GM10266 (cell line): ENCODE measurements around the gene DAGLA.

Experiments used
- DNase-seq: peaks from one replicate; pipeline ENCODE4 v3.0.0; 2012; ENCODE audit errors: extremely low spot score
- TF ChIP-seq, protein P1 (sequence below): IDR thresholded peaks from 2 replicates; pipeline ENCODE4 v1.5.1; 2012; ENCODE audit warnings: mild to moderate bottlenecking, low read depth; ENCODE audit not compliant: control insufficient read depth, insufficient read depth; ENCODE audit errors: missing control alignments

DAGLA gene

DNA sequence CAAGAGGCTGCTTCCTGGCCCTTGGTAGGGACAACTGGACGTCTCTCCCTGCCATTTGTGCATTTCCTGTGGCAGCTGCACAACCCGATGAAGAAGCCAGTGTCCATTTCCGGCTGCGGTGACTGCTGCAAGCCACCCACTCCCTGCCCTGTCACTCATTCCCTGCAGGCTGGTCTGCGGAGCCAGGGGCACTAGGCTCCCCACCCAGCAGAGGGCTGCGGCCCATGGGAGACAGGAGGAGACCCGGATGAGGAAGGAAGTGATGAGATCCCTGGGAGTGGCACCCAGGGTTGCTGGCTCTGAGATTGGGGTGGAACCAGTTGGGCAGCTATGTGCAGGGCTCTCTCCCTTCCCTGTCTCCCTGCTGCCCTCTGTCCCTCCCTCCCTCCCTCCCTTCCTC lies 62.2 kb downstream of the DAGLA start:
- TF ChIP-seq, protein P1, sequence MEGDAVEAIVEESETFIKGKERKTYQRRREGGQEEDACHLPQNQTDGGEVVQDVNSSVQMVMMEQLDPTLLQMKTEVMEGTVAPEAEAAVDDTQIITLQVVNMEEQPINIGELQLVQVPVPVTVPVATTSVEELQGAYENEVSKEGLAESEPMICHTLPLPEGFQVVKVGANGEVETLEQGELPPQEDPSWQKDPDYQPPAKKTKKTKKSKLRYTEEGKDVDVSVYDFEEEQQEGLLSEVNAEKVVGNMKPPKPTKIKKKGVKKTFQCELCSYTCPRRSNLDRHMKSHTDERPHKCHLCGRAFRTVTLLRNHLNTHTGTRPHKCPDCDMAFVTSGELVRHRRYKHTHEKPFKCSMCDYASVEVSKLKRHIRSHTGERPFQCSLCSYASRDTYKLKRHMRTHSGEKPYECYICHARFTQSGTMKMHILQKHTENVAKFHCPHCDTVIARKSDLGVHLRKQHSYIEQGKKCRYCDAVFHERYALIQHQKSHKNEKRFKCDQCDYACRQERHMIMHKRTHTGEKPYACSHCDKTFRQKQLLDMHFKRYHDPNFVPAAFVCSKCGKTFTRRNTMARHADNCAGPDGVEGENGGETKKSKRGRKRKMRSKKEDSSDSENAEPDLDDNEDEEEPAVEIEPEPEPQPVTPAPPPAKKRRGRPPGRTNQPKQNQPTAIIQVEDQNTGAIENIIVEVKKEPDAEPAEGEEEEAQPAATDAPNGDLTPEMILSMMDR = no peak
- no peak for DNase-seq

- TF ChIP-seq, protein P1 = no peak
- DNase-seq = no peak
Observed at GRCh38 chr11:61743486-61744095, 63.4 kb downstream of the DAGLA start.

DNA sequence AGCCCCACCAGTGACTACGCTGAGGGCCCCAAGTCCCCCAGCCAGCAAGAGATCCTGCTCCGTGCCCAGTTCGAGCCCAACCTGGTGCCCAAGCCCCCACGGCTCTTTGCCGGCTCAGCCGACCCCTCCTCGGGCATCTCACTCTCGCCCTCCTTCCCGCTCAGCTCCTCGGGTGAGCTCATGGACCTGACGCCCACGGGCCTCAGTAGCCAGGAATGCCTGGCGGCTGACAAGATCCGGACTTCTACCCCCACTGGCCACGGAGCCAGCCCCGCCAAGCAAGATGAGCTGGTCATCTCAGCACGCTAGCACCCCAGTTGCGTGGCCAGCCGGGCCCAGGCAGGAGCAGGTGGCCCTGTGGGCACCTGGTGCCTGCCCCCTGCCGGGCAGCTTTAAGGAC lies 64.0 kb downstream of the DAGLA start:
- TF ChIP-seq, protein P1 = no peak
- DNase-seq = no peak

GRCh38 chr11:61744609-61745156 lies 64.5 kb downstream of the DAGLA start:
- TF ChIP-seq, protein P1 = no peak
- DNase-seq = no peak

DNA sequence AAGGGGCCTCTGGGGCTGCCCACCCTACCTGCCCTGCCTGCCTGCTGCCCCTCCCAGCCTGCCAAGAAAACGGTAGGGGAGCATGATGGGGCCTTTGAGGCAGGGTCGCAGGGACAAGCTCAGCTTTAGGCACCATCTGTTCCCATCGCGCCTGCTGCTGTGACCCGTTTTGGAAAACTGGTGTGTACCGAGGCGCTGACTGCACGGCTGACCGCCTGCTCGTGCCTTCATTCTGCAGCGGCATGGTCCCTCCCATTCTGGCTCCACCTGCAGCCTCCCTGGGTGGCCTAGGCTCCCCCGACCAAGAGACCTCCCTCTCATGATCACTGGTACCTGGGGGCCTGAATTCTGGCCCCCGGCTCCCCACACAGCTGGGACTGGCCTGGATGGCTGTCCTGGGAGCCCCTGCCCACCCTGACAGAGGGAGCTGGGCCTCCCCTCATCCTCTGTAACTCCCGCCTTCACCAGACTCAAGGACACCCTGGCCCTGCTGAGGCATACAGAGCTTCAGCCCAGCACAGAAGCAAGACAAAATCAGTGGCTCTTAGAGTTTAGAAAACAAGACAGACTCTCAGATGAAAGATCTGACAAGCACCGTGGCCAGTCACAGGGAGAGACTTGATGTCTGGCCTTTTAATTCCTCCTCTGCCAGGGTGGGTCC lies 65.7 kb downstream of the DAGLA start:
- DNase-seq = no peak
- TF ChIP-seq, protein P1 = no peak

DNA sequence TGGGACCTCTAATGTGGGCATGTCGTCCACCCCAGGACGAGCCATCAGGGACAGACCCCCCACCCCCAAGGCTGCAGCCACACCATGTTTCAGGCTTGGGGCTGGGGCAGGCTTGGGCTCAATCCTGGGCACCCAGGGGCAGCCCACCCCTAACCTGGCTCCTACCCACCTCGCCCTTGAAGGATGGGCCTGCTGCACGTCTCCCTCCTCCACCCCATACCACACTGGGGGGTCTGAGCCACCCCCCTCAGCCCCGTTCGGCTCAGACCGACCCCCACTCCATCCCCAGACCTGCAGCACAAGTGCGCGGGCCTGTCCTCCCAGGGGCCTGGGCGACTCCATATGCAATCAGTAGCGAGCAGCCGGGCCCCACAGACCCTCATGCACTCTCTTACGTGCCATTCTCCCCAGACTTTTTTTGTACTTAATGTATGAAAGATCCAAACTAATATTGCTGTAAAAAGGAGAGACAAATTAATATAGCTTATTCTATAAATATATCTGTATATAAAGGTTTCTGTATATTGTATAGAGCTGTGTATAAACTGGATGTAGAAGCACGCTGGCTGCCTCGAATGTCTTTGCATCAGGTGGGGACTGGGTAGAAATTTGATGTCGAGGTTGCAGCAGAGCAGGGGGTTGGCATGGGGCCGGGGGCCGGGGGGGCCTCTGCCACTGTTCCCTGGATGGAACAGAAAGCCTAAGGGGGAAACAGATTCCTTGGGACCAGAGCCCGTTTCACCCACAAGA lies 66.4 kb downstream of the DAGLA start:
- TF ChIP-seq, protein P1 = no peak
- DNase-seq = no peak
